RWPE1 (cell line): ENCODE measurements around the gene TOR1A.
A peak's percentile ranks its signal among the peaks of the same experiment; 100 is the strongest.

Experiments
- CTCF ChIA-PET: fragments of 350-600 bp; sonication (Branson Sonifier 250); formaldehyde crosslinking; extraction: SDS; loops from one replicate; lab custom pipeline; 2021; lab: Yijun Ruan, JAX
- POLR2A ChIA-PET: fragments of 400-600 bp; formaldehyde crosslinking; extraction: SDS; loops from one replicate; lab custom pipeline; 2020; ENCODE audit warnings: antibody characterized with exemption; ENCODE audit not compliant: low non-redundant PET; lab: Yijun Ruan, JAX
- DNase-seq: peaks from one replicate; pipeline ENCODE4 v3.0.0; 2012; ENCODE audit warnings: low spot score
- H3K27ac ChIP-seq: fragments of 450-650 bp; 2 replicates; pipeline ENCODE4 v1.5.1; 2017
- CTCF ChIP-seq: fragments of 450-650 bp; conservative IDR thresholded peaks from 2 replicates; pipeline ENCODE4 v1.5.1; 2017; ENCODE audit warnings: low read depth, mild to moderate bottlenecking

Gene TOR1A

GRCh38 chr9:129775448-129775798 lies 48.5 kb downstream of the TOR1A start:
- no peak for TF ChIP-seq CTCF
- ChIA-PET POLR2A (no interaction called here), CTCF (interaction anchor here (0.6 to 3.6 kb wide), 6 partner anchors 8 to 97 kb away, joined by 3 to 19 read pairs (median 4); no protein-coding TSS in a partner anchor)
- peak overlapping the region; percentile 2; the same call in 1 of the 2 replicates for H3K27ac ChIP-seq
- no peak for DNase-seq

- no peak for TF ChIP-seq CTCF
- peak overlapping the region; percentile 2; the same call in 1 of the 2 replicates for H3K27ac ChIP-seq
- ChIA-PET CTCF (interaction anchor here (0.6 to 1.9 kb wide), 5 partner anchors 8 to 96 kb away, joined by 3 to 13 read pairs (median 4); no protein-coding TSS in a partner anchor), POLR2A (no interaction called here)
- DNase-seq: no peak
Observed at GRCh38 chr9:129774791-129775447, 49.0 kb downstream of the TOR1A start.

GRCh38 chr9:129773262-129774048 lies 50.5 kb downstream of the TOR1A start:
- peak; percentile 98 for DNase-seq
- peak overlapping the region; percentile 60 for H3K27ac ChIP-seq

GRCh38 chr9:129770741-129771140 lies 53.2 kb downstream of the TOR1A start:
- TF ChIP-seq CTCF: no peak
- DNase-seq: no peak
- ChIA-PET POLR2A (interaction anchor here (0.7 kb wide), 1 partner anchor 619 kb away, joined by 5 read pairs; no protein-coding TSS in a partner anchor), CTCF (no interaction called here)
- no peak overlapping the region for H3K27ac ChIP-seq

More at GRCh38 chr9:129773262-129774048, 50.5 kb downstream of the TOR1A start:
- CTCF ChIA-PET: interaction anchor here (0.5 to 1.1 kb wide), 4 partner anchors 24 to 791 kb away, joined by 3 to 4 read pairs (median 3); no protein-coding TSS in a partner anchor
- no peak for TF ChIP-seq CTCF
- POLR2A ChIA-PET: interaction anchor here (0.7 kb wide), 1 partner anchor 21 kb away, joined by 3 read pairs; the partner anchor contains the start of gene PTGES

- DNase-seq: no peak
- no peak for TF ChIP-seq CTCF
- ChIA-PET CTCF (interaction anchor here (0.5 kb wide), 1 partner anchor 641 kb away, joined by 6 read pairs; no protein-coding TSS in a partner anchor), POLR2A (no interaction called here)
- H3K27ac ChIP-seq: no peak overlapping the region
Observed at GRCh38 chr9:129769669-129770068, 54.3 kb downstream of the TOR1A start.

GRCh38 chr9:129768486-129768885 lies 55.5 kb downstream of the TOR1A start:
- no peak overlapping the region for H3K27ac ChIP-seq
- CTCF ChIA-PET: interaction anchor here (0.6 kb wide), 2 partner anchors 42 to 208 kb away, joined by 4 to 6 read pairs; no protein-coding TSS in a partner anchor
- TF ChIP-seq CTCF: no peak
- POLR2A ChIA-PET: interaction anchor here (0.7 kb wide), 1 partner anchor 66 kb away, joined by 8 read pairs; no protein-coding TSS in a partner anchor
- DNase-seq: no peak
